ENCODE results near the gene CCNB1IP1. TPM values are rescaled to one million over a fixed set of nuclear protein-coding genes. Genes with fewer than 3 reads are reported as not detected.
"Not testable (repeated sequence)": the region's sequence is repeated elsewhere in the genome, so short reads cannot be mapped to it uniquely, and the experiment has no call there.

CCNB1IP1 gene
- polyA plus RNA-seq (2012; ENCODE audit: insufficient read depth, insufficient read length): 66.5 TPM

DNA sequence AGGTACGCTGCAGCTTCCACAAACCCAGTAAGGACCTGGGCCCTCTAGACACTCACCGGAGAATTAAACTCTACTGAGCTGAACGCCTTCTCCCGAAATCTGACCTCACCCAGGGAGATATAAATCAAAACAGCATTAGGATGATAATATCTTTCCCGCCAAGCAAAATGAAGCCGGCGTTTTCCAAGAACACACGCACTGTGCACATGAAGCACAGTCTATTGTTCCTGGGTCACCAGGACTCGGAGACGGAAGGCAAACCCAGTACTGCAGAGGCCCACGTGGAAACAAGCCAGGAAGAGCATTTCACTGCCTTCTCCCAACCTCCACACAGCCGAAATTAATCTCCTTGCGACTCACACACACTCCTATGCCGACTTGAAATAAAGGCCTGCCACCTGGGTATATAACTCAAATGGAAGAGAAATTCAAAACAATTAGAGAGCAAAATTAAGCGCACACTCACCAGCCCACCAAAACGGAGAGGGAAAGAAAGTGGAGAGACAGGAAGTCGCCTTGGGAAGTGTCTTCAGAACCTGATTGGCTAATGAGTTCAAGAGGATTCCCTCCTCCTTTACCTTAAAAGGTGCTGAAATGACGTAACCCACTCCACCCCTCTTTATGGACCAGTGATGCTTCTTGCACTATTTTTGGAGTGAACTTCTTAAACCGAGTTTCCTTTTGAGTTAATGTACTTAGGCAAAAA, at the start of gene CCNB1IP1:
TSS of gene CCNB1IP1 (minus strand) at position 492 of the 706 bp plus-strand sequence. CDS start 16,756 bp downstream, outside the sequence.
- DNase-seq (ENCODE audit: low read depth, low spot score): peak; percentile 93
- peak within 1 kb of the TSS; percentile 97 for H3K4me3 ChIP-seq (ENCODE audit: low read length)

DNA sequence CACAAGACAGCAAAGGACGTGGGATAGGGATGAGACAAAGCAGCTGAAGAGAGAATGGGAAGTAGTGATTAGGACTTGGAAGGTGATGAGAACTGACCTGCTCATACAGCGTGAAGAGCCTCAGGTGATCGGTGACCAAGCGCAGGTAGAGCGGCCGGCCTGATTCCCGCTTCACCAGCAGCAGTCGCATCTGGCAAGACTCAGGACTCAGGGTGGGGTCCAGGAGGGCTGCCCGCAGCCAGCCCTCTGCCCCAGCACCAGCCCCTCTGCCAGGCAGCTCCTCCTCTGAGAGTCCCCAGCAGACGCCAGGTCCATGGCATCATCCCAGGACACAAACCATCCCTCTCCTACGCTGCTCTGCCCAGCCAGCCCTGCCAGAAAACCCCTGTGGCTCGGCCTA, 49.4 kb upstream of the CCNB1IP1 start:
- DNase-seq (ENCODE audit: low read depth, low spot score): no peak
- no peak overlapping the region for H3K4me3 ChIP-seq (ENCODE audit: low read length)

DNA sequence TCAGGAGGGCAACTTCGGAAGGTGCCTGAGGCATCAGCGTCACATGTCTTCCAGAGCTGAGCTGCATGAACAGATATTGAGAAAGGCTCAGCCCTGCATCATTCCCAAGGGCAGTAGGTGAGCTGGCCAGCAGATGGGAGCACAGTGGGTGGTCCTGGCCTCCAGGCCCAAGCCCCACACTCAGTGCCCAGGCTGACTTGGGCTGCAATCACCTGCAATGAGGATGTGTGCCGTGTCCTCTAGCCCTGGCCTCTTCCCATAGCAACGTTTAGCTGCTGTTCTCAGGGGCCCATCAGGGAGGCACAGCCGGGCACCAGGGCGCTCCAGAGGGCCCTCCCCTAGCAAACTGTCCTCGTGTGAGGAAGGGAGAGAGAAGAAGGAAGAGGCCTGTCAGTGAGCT, 48.3 kb upstream of the CCNB1IP1 start:
- DNase-seq (ENCODE audit: low read depth, low spot score): no peak

GRCh38 chr14:20380681-20381080, 47.6 kb upstream of the CCNB1IP1 start:
- H3K4me3 ChIP-seq (ENCODE audit: low read length): no peak overlapping the region
- no peak for DNase-seq (ENCODE audit: low read depth, low spot score)

More for the DNA sequence above, 48.3 kb upstream of the CCNB1IP1 start:
- no peak overlapping the region for H3K4me3 ChIP-seq (ENCODE audit: low read length)

GRCh38 chr14:20379743-20380142, 46.7 kb upstream of the CCNB1IP1 start:
- no peak for DNase-seq (ENCODE audit: low read depth, low spot score)
- no peak overlapping the region for H3K4me3 ChIP-seq (ENCODE audit: low read length)

DNA sequence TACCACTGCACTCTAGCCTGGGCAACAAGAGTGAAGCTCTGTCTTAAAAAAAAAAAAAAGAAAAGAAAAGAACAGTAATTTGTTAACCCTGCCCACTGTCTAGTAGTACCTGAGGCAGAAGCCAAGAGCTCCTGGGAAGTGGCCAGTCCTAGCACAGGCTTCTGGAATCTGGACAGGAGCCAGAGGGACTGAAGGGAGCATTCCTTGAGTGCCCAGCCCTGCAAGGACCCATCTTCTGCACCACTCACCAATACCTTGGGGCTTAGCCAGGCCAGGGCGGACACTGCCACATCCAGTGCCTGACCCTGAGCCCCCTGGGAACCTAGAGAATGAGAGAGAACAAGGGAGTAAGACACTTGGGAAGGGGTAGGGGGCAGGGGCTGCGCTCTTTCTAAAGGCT, 44.1 kb upstream of the CCNB1IP1 start:
- DNase-seq (ENCODE audit: low read depth, low spot score): no peak
- no peak overlapping the region for H3K4me3 ChIP-seq (ENCODE audit: low read length)

GRCh38 chr14:20376071-20376588, 43.1 kb upstream of the CCNB1IP1 start:
- H3K4me3 ChIP-seq (ENCODE audit: low read length): no peak overlapping the region
- DNase-seq (ENCODE audit: low read depth, low spot score): no peak

DNA sequence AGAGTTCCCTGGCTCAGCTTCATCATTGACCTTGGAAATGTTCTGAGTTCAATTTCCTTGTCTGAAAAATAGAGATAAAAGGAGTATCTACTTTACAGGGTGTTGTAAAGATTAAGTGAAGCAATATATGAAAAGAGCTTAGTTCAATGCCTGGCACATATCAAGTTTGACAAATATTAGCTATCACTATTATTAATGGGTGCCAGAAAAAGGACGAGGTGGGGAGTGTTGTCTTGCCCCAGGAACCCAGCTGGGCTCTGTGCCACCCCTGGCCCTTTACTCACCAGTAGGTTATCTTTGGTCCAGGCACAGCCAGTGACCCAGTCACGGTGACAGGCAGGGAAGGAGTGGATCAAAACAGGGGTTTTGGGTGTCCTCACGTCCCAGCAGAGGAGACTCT, 42.4 kb upstream of the CCNB1IP1 start:
- DNase-seq (ENCODE audit: low read depth, low spot score): no peak
- H3K4me3 ChIP-seq (ENCODE audit: low read length): no peak overlapping the region

DNA sequence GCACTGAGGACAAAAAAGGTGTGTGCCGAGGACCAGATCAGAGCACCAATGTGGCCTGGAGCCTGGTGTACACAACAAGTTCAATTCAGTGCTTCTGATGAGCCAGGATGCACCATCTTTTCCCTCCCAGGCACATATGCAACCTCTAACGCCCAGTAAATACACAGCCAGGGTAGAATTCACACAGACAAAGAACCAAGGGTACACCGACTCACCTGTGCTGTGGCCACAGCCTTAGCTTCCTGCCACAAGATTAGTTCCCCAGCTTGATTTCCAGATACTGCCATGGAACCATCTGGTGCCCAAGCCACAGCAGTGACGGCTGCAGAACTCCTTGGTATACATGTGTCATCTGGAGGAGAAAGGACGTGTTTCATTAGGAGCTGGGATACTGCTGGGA, 39.7 kb upstream of the CCNB1IP1 start:
- H3K4me3 ChIP-seq (ENCODE audit: low read length): no peak overlapping the region
- DNase-seq (ENCODE audit: low read depth, low spot score): peak; percentile 37

DNA sequence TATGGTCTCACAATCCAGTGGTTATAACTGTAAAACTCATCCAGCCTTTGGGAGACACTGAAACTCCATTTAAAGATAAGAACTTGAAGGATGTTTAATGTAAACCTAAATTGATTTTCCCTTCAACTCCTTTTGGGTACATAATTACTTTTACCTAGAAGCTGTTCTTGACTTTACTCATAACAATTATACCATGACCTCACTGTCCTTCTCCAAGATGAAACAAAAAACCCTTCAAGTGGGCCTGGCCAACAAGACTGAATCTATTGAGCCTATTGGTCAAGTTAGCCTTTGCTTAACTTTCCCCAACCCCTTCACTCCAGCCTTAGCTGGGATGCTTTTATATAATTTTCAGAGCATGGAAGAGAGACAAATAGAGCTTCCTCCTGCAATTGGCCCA, 32.8 kb upstream of the CCNB1IP1 start:
- DNase-seq (ENCODE audit: low read depth, low spot score): no peak
- H3K4me3 ChIP-seq (ENCODE audit: low read length): no peak overlapping the region

- not testable (repeated sequence) for DNase-seq (ENCODE audit: low read depth, low spot score)
These were observed 25.4 kb upstream of the CCNB1IP1 start for GRCh38 chr14:20358474-20358873.

DNA sequence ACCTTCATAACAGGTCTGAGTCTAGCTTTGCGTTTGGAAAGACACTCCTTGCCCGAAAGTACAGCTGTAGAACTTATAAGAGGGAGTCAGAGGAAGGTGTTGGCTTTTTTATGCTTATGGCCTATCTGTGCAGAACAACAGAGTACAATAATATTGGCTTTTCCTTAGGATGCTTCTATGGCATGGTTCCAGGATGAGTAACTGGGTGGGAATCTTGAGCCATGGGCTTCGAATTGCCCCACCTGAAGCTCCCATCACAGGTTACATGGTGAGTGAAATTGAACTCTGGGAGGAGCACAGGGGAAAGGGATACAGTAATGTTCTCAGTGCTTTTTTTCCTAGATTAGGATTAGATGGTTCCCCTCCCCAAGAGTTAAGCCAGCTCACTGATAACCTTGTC, 23.3 kb upstream of the CCNB1IP1 start:
- no peak for DNase-seq (ENCODE audit: low read depth, low spot score)
- no peak overlapping the region for H3K4me3 ChIP-seq (ENCODE audit: low read length)

More at GRCh38 chr14:20358474-20358873, 25.4 kb upstream of the CCNB1IP1 start:
- not testable (repeated sequence) for H3K4me3 ChIP-seq (ENCODE audit: low read length)

DNA sequence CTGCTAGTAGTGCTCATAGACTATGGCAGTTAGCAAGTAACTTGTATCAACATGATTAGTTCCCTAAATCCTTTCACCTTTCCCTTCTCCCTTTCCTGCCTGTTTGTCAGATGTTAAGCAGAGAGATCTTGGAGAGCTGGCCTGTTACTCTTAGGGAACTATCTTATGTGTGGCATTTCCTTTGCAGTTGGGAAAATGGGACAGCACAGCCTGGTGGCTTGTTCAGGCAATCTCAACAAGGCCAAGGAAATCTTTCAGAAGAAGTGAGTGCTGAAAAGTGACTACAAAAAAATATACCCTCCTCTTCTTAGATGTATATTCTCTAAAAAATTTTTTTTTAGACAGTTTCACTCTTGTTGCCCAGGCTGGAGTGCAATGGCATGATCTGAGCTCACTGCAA, 17.8 kb upstream of the CCNB1IP1 start:
- H3K4me3 ChIP-seq (ENCODE audit: low read length): no peak overlapping the region
- no peak for DNase-seq (ENCODE audit: low read depth, low spot score)

- DNase-seq (ENCODE audit: low read depth, low spot score): no peak
- H3K4me3 ChIP-seq (ENCODE audit: low read length): no peak overlapping the region
These were observed 17.2 kb upstream of the CCNB1IP1 start for GRCh38 chr14:20350282-20350681.

GRCh38 chr14:20347747-20348146, 14.7 kb upstream of the CCNB1IP1 start:
- DNase-seq (ENCODE audit: low read depth, low spot score): no peak
- H3K4me3 ChIP-seq (ENCODE audit: low read length): no peak overlapping the region

DNA sequence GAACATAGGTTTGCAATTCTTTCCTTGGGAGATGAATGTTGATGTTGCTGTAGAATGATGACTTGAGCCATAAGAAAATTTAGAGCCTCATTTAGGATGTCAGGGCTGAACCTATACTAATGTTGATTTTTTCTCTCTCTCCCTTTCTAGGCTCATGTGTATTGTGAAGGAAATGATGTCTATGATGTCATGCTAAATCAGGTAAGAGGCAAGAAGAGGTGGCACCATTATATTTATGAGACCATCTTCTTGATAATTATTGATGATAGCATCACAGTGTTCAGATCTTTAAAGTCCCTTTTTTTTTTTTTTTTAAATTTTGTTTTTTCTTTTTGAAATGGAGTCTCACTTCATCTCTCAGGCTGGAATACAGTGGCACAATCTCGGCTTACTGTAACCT, 13.6 kb upstream of the CCNB1IP1 start:
- no peak overlapping the region for H3K4me3 ChIP-seq (ENCODE audit: low read length)

GRCh38 chr14:20345366-20345765, 12.3 kb upstream of the CCNB1IP1 start:
- no peak for DNase-seq (ENCODE audit: low read depth, low spot score)
- H3K4me3 ChIP-seq (ENCODE audit: low read length): no peak overlapping the region

More for the DNA sequence above, 13.6 kb upstream of the CCNB1IP1 start:
- no peak for DNase-seq (ENCODE audit: low read depth, low spot score)

DNA sequence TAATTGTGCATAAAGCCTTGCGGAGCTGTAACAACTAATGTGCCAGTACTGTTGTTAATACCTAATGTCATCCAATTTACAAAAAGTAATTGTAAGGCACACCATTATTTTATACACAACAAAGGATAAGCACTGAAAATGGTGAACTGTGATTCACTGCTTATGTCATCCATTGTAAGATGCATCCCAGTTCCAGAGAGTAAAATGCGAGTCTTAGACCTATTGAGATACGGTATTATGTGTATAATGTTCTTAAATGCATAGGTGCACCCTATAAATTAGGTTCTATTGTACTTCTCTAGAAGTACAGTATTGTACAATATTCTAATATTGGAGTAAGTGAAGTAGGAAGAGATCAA, 10.8 kb upstream of the CCNB1IP1 start:
- DNase-seq (ENCODE audit: low read depth, low spot score): no peak
- H3K4me3 ChIP-seq (ENCODE audit: low read length): peak overlapping the region; percentile 94

DNA sequence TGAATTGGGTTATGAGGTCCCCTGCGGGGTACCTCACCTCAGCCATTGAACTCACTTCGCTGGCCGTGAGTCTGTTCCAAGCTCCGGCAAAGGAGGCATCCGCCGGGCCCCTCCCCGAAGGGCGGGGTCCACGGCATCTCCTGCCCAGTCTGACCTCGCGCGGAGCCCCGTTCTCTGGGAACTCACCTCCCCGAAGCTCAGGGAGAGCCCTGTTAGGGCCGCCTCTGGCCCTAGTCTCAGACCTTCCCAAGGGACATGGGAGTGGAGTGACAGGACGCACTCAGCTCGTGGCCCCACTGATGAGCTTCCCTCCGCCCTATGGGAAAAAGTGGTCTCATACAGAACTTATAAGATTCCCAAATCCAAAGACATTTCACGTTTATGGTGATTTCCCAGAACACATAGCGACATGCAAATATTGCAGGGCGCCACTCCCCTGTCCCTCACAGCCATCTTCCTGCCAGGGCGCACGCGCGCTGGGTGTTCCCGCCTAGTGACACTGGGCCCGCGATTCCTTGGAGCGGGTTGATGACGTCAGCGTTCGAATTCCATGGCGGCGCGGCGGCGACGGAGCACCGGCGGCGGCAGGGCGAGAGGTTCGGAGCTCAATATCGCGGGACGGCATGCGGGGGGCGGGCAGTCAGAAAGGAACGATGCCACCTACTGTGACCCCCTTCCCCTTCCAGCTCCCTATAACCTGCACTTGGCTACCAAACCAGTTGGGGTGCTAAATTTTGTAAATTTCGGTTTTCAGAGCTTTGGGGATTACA, 10.2 kb upstream of the CCNB1IP1 start, which contains the start of gene PARP2:
TSS of gene PARP2 (plus strand) at position 544 of the 770 bp plus-strand sequence. CDS start at position 551, 7 bp downstream.
- peak; percentile 99 for DNase-seq (ENCODE audit: low read depth, low spot score)

GRCh38 chr14:20341646-20342045, 8.6 kb upstream of the CCNB1IP1 start:
- no peak overlapping the region for H3K4me3 ChIP-seq (ENCODE audit: low read length)
- no peak for DNase-seq (ENCODE audit: low read depth, low spot score)

More for the DNA sequence above, 10.2 kb upstream of the CCNB1IP1 start, which contains the start of gene PARP2:
- peak within 1 kb of the TSS; percentile 94 for H3K4me3 ChIP-seq (ENCODE audit: low read length)
